Measurements from ENCODE around the gene RAB42.
"Not testable (repeated sequence)": the region's sequence is repeated elsewhere in the genome, so short reads cannot be mapped to it uniquely, and the experiment has no call there.

Gene RAB42

DNA sequence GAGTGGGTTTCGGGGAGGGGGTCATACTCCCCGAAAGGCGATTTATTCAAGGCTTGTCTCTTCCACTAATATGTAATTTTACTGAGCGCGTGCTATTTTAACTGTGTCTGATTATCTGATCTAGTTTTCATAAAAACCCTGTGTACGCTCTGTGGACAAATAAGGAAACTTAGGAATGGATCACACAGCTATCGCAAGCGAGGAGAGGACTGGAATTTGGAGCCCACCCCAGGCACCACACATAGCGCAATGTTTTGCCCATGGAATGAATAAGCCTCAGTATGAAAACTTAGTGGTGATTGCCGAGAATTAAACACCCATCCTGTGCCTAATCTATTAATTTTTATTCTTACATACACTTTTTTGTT, 9.8 kb upstream of the RAB42 start:
- in situ Hi-C loops (cut with MboI; ENCODE audit: low sequenced_read_pairs), result no loop called here

GRCh38 chr1:28586585-28587391, 5.3 kb upstream of the RAB42 start:
- in situ Hi-C loops (cut with MboI; ENCODE audit: low sequenced_read_pairs), result not testable (repeated sequence)

- in situ Hi-C loops (cut with MboI; ENCODE audit: low sequenced_read_pairs), result no loop called here
Measured at GRCh38 chr1:28592321-28593071, 431 bp downstream of the RAB42 start.

GRCh38 chr1:28593988-28594356, 1.9 kb downstream of the RAB42 start:
- in situ Hi-C loops (cut with MboI; ENCODE audit: low sequenced_read_pairs), result not testable (repeated sequence)

- in situ Hi-C loops (cut with MboI; ENCODE audit: low sequenced_read_pairs), result not testable (repeated sequence)
Measured at GRCh38 chr1:28594686-28595411, 2.8 kb downstream of the RAB42 start.

DNA sequence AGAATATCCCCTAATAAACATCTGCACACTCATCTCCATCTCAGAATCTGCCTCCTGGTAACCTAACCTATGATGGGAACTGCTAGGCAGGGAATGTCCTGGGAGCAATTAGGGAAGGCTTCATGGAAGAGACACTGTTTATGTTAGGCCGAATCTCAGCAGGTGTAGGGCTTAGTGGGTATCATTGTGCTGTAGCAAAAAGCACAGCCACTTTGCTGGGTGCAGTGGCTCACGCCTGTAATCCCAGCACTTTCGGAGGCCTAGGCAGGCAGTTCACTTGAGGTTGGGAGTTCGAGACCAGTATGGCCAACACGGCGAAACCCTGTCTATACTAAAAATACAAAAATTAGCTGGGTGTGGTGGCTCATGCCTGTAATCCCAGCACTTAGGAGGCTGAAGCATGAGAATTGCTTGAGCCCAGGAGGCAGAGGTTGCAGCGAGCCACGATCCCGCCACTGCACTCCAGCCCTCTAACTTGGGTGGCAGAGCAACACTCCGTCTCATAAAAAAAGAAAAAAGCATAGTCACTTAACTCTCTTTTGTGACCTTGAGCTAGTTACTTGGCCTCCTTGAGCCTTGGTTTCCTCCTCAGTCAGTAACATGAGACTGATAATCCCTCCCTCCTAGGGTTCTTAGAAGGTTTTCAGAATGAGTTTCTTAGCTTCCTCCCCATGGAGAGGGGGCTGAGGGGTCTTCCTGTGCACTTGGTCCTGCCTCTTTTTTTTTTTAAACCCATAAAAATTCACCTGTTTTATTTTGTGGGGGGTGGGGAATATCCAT, 3.5 kb downstream of the RAB42 start:
- in situ Hi-C loops (cut with MboI; ENCODE audit: low sequenced_read_pairs), result no loop called here

DNA sequence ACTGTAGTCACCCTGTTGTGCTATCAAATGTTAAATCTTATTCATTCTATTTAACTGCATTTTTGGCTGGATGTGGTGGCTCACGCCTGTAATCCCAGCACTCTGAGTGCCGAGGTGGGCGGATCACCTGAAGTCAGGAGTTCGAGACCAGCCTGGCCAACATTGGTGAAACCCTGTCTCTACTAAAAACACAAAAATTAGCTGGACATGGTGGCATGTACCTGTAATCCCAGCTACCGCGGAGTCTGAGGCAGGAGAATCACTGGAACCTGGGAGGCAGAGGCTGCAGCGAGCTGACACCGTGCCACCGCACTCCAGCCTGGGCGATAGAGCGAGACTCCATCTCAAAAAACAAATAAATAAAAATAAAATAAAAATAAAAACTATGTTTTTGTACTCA, 4.2 kb downstream of the RAB42 start:
- in situ Hi-C loops (cut with MboI; ENCODE audit: low sequenced_read_pairs), result not testable (repeated sequence)

DNA sequence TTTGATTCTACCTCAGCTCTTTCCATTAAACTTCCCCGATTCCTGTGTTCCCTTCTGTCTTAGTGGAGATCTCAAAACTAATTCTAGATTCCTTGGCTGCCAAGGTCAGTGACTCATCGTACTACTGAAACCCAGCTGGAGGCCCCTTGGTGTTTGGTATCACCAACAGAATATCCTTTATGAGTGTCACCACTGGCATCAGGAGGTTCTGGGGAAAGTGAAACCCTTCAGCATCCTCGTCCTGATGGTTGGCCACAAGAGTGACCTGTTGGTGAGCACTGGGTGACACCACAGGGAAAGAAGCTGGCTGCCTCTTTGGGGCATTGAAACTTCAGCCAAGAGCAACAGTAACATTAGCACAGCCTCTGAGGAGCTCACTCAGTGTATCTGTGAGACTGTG, 9.6 kb downstream of the RAB42 start:
- in situ Hi-C loops (cut with MboI; ENCODE audit: low sequenced_read_pairs), result no loop called here

DNA sequence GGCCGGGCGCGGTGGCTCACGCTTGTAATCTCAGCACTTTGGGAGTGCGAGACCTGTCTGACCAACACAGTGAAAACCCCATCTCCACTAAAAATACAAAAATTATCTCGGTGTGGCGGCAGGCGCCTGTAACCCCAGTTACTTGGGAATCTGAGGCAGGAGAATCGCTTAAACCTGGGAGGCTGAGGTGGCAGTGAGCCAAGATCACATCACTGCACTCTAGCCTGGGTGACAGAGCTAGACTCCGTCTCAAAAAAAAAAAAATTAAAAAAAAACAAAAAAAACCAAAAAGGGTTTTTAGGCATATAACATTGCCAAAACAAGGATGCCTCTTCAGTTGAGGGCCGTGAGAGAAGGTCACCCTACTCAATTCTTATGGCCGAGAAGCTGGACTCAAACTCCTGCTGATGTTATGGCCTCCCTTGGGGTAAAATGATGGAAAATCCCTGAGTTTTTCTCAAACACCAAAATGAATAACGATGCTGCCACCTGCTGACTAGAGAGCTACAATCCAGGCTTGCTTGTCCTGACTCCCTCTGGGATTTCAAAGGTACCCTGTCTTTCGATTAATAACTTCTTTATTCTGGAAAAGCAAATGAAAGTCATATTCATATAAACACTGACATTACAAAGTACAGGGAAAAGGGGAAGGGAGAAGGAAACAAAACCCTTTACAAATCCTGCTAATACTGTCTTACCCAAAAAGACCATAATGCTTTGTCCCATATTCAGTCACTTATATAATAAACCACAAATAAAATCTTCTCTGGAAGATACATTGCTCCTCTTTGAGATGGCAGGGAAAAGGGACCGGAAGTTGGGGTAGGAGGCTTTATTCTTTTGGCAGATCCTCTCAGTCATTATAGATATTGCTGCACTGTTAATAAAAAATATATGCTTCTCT, 10.7 kb downstream of the RAB42 start:
- in situ Hi-C loops (cut with MboI; ENCODE audit: low sequenced_read_pairs), result no loop called here

GRCh38 chr1:28604411-28604810, 12.3 kb downstream of the RAB42 start:
- in situ Hi-C loops (cut with MboI; ENCODE audit: low sequenced_read_pairs), result no loop called here

GRCh38 chr1:28604962-28605361, 12.9 kb downstream of the RAB42 start:
- in situ Hi-C loops (cut with MboI; ENCODE audit: low sequenced_read_pairs), result no loop called here

GRCh38 chr1:28606771-28607170, 14.7 kb downstream of the RAB42 start:
- in situ Hi-C loops (cut with MboI; ENCODE audit: low sequenced_read_pairs), result no loop called here

- in situ Hi-C loops (cut with MboI; ENCODE audit: low sequenced_read_pairs), result no loop called here
Measured at GRCh38 chr1:28613175-28613574, 21.1 kb downstream of the RAB42 start.

GRCh38 chr1:28631713-28632112, 39.6 kb downstream of the RAB42 start:
- in situ Hi-C loops (cut with MboI; ENCODE audit: low sequenced_read_pairs), result no loop called here

DNA sequence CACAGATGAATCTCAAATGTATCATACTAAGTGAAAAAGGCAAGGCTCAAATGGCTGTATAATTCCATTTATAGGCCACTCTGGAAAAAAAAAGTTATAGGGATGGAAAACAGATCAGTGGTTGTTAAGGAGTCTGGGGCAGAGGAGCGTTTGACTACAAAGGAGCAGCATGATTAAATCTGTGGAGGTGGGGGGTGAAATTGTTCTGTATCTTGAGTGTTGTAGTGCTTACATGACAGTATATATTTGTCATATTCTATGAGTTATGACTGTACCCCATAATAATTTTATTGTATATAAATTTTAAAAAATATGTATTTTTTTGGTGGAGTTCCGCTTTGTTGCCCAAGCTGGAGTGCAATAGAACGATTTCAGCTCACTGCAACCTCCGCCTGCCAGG, 40.5 kb downstream of the RAB42 start:
- in situ Hi-C loops (cut with MboI; ENCODE audit: low sequenced_read_pairs), result no loop called here

GRCh38 chr1:28640766-28641165, 48.7 kb downstream of the RAB42 start:
- in situ Hi-C loops (cut with MboI; ENCODE audit: low sequenced_read_pairs), result no loop called here

- in situ Hi-C loops (cut with MboI; ENCODE audit: low sequenced_read_pairs), result no loop called here
Measured at GRCh38 chr1:28642056-28642846, 50.2 kb downstream of the RAB42 start.

- in situ Hi-C loops (cut with MboI; ENCODE audit: low sequenced_read_pairs), result no loop called here
Measured at GRCh38 chr1:28642847-28643635, 51.0 kb downstream of the RAB42 start, which contains the start of gene TAF12. TSS of gene TAF12 (minus strand) at chr1:28643067. CDS start at chr1:28622081, 20,986 bp downstream.
